ENCODE data around the gene ARVCF.

The ARVCF gene

GRCh38 chr22:20056161-20056560, 39.5 kb upstream of the ARVCF start:
- TF ChIP-seq POLR2AphosphoS5 (IDR thresholded peaks at IDR 0.05; ENCODE audit: low read depth, low read length): no peak
- no peak for TF ChIP-seq FOXP2 (optimal IDR thresholded peaks at IDR 0.05; ENCODE audit: borderline replicate concordance, extremely low read depth, extremely low read length, insufficient read depth)
- TF ChIP-seq SIN3A (IDR thresholded peaks at IDR 0.05; ENCODE audit: borderline replicate concordance, insufficient read depth, low read length): no peak
- TF ChIP-seq REST (IDR thresholded peaks at IDR 0.05; ENCODE audit: insufficient read depth in 1 of 2, low read depth in 2 of 2, low read length in 2 of 2): no peak
- no peak for TF ChIP-seq TAF1 (IDR thresholded peaks at IDR 0.05; ENCODE audit: borderline replicate concordance, insufficient read depth, low read length)

GRCh38 chr22:20055654-20056053, 39.0 kb upstream of the ARVCF start:
- no peak for TF ChIP-seq FOXP2 (optimal IDR thresholded peaks at IDR 0.05; ENCODE audit: borderline replicate concordance, extremely low read depth, extremely low read length, insufficient read depth)
- no peak for TF ChIP-seq SIN3A (IDR thresholded peaks at IDR 0.05; ENCODE audit: borderline replicate concordance, insufficient read depth, low read length)
- TF ChIP-seq POLR2AphosphoS5 (IDR thresholded peaks at IDR 0.05; ENCODE audit: low read depth, low read length): no peak
- no peak for TF ChIP-seq REST (IDR thresholded peaks at IDR 0.05; ENCODE audit: insufficient read depth in 1 of 2, low read depth in 2 of 2, low read length in 2 of 2)
- no peak for TF ChIP-seq TAF1 (IDR thresholded peaks at IDR 0.05; ENCODE audit: borderline replicate concordance, insufficient read depth, low read length)

GRCh38 chr22:20055144-20055543, 38.5 kb upstream of the ARVCF start:
- no peak for TF ChIP-seq SIN3A (IDR thresholded peaks at IDR 0.05; ENCODE audit: borderline replicate concordance, insufficient read depth, low read length)

GRCh38 chr22:20054485-20054884, 37.9 kb upstream of the ARVCF start:
- TF ChIP-seq FOXP2 (optimal IDR thresholded peaks at IDR 0.05; ENCODE audit: borderline replicate concordance, extremely low read depth, extremely low read length, insufficient read depth) (no peak), TAF1 (IDR thresholded peaks at IDR 0.05; ENCODE audit: borderline replicate concordance, insufficient read depth, low read length) (no peak), SIN3A (IDR thresholded peaks at IDR 0.05; ENCODE audit: borderline replicate concordance, insufficient read depth, low read length) (no peak), POLR2AphosphoS5 (IDR thresholded peaks at IDR 0.05; ENCODE audit: low read depth, low read length) (no peak), REST (IDR thresholded peaks at IDR 0.05; ENCODE audit: insufficient read depth in 1 of 2, low read depth in 2 of 2, low read length in 2 of 2) (no peak)

GRCh38 chr22:20054034-20054427, 37.4 kb upstream of the ARVCF start:
- TF ChIP-seq TAF1 (IDR thresholded peaks at IDR 0.05; ENCODE audit: borderline replicate concordance, insufficient read depth, low read length) (no peak), REST (IDR thresholded peaks at IDR 0.05; ENCODE audit: insufficient read depth in 1 of 2, low read depth in 2 of 2, low read length in 2 of 2) (no peak), FOXP2 (optimal IDR thresholded peaks at IDR 0.05; ENCODE audit: borderline replicate concordance, extremely low read depth, extremely low read length, insufficient read depth) (no peak), POLR2AphosphoS5 (IDR thresholded peaks at IDR 0.05; ENCODE audit: low read depth, low read length) (no peak), SIN3A (IDR thresholded peaks at IDR 0.05; ENCODE audit: borderline replicate concordance, insufficient read depth, low read length) (no peak)

All from PFSK-1 (cell line).